ENCODE results near the gene MCRIP2.

The MCRIP2 gene

DNA sequence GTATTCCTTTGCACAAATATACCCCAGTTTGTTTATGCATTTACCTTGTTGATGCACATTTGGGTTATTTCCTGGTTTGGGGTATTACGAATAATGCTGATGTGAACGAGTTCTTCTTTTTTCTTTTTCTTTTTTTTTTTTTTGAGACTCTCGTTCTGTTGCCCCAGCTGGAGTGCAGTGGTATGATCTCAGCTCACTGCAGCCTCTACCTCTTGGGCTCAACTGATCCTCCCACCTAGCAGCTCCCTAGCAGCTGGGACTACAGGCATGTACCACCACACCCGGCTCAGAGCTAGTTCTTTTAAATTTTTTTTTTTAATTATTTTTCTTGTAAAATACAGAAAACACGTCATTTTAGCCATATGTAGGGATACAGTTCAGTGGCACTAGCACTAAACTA, 37.7 kb upstream of the MCRIP2 start:
- TF ChIP-seq, protein P1, sequence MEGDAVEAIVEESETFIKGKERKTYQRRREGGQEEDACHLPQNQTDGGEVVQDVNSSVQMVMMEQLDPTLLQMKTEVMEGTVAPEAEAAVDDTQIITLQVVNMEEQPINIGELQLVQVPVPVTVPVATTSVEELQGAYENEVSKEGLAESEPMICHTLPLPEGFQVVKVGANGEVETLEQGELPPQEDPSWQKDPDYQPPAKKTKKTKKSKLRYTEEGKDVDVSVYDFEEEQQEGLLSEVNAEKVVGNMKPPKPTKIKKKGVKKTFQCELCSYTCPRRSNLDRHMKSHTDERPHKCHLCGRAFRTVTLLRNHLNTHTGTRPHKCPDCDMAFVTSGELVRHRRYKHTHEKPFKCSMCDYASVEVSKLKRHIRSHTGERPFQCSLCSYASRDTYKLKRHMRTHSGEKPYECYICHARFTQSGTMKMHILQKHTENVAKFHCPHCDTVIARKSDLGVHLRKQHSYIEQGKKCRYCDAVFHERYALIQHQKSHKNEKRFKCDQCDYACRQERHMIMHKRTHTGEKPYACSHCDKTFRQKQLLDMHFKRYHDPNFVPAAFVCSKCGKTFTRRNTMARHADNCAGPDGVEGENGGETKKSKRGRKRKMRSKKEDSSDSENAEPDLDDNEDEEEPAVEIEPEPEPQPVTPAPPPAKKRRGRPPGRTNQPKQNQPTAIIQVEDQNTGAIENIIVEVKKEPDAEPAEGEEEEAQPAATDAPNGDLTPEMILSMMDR (IDR thresholded peaks at IDR 0.05; ENCODE audit: unreplicated experiment in 3 of 3) = no peak
- Mint-ChIP-seq H3K36me3 (ENCODE audit: low read depth) (peaks cover 46% of the 10 kb centered on the region), H3K4me3 (no peak overlapping the region), H3K9me3 (peaks cover 11% of the 10 kb centered on the region), H3K27me3 (ENCODE audit: low read depth) (peaks cover 3% of the 10 kb centered on the region), H3K27ac (peak overlapping the region in 1 of 3 experiments; percentile 44), H3K4me1 (no peaks in the 10 kb centered on the region)

DNA sequence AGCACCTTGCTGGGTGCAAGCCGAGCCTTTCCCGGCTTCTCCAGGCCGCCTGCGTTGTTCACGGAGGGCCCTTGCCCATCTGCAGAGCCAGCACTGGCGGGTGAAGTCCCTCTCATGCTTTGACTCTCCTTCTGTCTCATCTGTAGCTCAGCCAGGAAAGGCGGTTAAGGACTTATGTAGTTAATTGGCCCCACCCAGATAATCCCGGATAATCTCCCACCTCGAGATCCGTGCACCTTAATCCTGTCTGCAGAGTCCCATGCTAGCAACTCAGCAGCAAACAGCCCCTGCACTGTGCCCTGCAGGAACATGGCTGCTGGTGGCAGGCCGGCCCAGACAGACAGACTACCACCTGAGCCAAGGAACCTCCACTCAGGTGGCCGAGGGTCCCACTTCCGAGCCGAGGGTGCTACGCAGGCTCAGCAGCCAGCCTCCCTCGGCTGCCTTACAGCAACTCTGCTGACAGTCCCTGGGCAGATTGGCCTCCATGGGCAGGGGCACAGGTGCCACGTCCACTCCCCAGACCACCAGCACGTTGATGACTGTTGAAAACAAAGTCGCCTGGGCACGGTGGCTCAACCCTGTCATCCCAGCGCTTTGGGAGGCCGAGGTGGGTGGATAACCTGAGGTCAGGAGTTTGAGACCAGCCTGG, 34.8 kb upstream of the MCRIP2 start:
- no peak overlapping the region for H3K27ac Mint-ChIP-seq
- no peaks in the 10 kb centered on the region for H3K27me3 Mint-ChIP-seq (ENCODE audit: low read depth)
- no peaks in the 10 kb centered on the region for H3K4me1 Mint-ChIP-seq
- no peak overlapping the region for H3K4me3 Mint-ChIP-seq
- peaks cover 11% of the 10 kb centered on the region for H3K9me3 Mint-ChIP-seq
- H3K36me3 Mint-ChIP-seq (ENCODE audit: low read depth) = peaks cover 38% of the 10 kb centered on the region
- TF ChIP-seq, protein P1 (IDR thresholded peaks at IDR 0.05; ENCODE audit: unreplicated experiment in 3 of 3) = no peak

DNA sequence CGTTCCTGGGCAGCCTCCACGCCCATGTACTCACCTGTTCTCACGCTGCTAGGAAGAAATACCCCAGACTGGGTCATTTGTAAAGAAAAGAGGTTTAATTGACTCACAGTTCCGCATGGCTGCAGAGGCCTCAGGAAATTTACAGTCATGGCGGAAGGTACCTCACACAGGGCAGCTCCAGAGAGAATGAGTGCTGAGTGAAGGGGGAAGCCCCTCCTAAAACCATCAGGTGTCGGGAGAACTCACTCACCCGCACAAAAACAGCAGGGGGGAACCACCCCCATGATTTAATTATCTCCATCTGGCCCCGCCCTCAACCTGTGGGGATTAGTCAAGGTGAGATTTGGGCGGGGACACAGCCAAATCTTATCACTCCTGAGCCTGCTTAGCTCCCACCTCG, 33.6 kb upstream of the MCRIP2 start:
- Mint-ChIP-seq H3K27ac (peak overlapping the region in 1 of 3 experiments; percentile 13), H3K9me3 (peaks cover 9% of the 10 kb centered on the region), H3K4me3 (no peak overlapping the region), H3K27me3 (ENCODE audit: low read depth) (no peaks in the 10 kb centered on the region), H3K36me3 (ENCODE audit: low read depth) (peaks cover 33% of the 10 kb centered on the region), H3K4me1 (no peaks in the 10 kb centered on the region)
- TF ChIP-seq, protein P1 (IDR thresholded peaks at IDR 0.05; ENCODE audit: unreplicated experiment in 3 of 3) = no peak

DNA sequence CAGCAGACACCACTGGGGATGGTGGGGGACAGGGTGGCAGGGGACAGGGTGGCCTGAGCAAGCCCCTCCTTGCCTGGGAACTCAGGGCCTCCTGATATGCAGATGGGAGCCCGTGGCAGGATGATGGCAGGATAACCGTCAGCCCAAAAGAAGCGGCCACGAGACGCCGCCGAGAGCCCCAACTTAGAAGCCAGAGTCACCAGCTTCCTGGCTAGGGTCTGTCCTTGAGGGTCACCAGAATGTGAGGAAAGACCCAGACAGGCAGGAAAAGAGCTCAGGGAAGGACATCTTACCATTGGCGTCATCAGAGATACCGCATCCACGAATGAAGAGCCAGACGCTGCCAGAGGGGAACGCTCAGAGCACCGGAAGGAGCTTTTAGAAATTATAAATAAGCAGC, 32.3 kb upstream of the MCRIP2 start:
- Mint-ChIP-seq H3K9me3 (peaks cover 14% of the 10 kb centered on the region), H3K4me1 (no peaks in the 10 kb centered on the region), H3K27me3 (ENCODE audit: low read depth) (no peaks in the 10 kb centered on the region), H3K36me3 (ENCODE audit: low read depth) (peaks cover 31% of the 10 kb centered on the region), H3K4me3 (no peak overlapping the region), H3K27ac (no peak overlapping the region)
- TF ChIP-seq, protein P1 (IDR thresholded peaks at IDR 0.05; ENCODE audit: unreplicated experiment in 3 of 3) = no peak

DNA sequence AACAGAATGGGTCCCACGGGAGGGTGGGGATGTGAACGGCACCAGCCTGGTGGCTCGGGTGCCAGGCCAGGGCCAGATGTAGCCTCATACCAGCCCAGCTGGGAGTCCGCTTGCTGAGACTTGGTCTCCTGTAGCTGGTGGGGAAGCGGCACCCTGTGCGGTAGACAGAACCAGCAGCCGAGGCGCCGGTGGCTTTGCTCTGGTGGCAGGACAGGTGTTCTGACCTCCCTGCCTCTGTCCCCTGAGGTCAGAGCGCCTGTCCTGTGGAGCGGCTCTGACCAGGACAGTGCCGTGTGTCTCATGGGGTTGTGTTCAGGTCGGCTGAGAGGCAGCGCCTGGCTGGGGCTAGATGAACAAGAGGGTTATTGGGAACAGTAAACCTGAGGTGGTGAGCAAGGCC, 31.6 kb upstream of the MCRIP2 start:
- Mint-ChIP-seq H3K9me3 (peaks cover 11% of the 10 kb centered on the region), H3K4me3 (no peak overlapping the region), H3K27me3 (ENCODE audit: low read depth) (no peaks in the 10 kb centered on the region), H3K27ac (no peak overlapping the region), H3K36me3 (ENCODE audit: low read depth) (peaks cover 33% of the 10 kb centered on the region), H3K4me1 (no peaks in the 10 kb centered on the region)
- TF ChIP-seq, protein P1 (IDR thresholded peaks at IDR 0.05; ENCODE audit: unreplicated experiment in 3 of 3) = no peak

All from nephron (organoid).